ENCODE data around the gene CBX3.
"Not testable (repeated sequence)": the region's sequence is repeated elsewhere in the genome, so short reads cannot be mapped to it uniquely, and the experiment has no call there.

Gene CBX3

GRCh38 chr7:26208040-26208439 is 6.5 kb downstream of the CBX3 start:
- DNase-seq = no peak

DNA sequence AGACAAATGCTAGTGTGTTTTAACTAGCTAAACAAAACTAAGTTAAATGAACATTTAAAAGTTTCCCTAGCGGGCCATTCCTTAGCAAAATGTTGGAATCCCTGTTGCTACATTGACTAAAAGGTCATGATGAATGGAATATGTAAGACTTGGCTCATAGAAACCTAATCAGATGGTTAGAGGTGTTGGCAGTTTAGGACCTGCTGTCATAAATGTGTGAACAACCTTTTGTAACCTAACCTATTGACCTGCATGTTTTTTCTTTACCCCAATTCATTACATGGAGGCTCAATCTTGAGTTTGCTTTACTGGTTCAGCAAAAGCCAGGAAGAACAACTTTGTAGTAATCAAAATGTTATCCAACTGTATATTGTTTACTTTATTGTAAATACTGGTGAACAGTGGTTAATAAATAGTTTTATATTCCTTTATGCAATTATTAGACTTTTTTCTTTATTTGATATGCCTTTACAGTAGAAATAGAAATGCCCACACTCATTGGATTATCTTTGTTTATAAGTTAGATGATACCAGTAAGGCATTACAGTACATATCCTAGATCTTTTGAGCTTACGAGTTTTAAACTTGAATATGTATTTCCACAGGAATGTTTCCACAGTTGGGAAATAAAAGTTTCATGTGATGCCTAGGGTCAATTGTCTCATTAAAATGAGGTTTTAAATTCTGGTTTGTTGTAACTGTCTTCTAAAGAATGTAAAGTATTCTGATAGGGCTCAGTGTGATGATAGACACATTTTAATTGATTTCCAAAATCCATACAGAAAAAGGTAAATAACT is 11.6 kb downstream of the CBX3 start:
- DNase-seq = no peak

GRCh38 chr7:26213807-26214515 is 12.4 kb downstream of the CBX3 start:
- no peak for DNase-seq

- no peak for DNase-seq
These were observed 14.5 kb downstream of the CBX3 start for GRCh38 chr7:26216049-26216448.

DNA sequence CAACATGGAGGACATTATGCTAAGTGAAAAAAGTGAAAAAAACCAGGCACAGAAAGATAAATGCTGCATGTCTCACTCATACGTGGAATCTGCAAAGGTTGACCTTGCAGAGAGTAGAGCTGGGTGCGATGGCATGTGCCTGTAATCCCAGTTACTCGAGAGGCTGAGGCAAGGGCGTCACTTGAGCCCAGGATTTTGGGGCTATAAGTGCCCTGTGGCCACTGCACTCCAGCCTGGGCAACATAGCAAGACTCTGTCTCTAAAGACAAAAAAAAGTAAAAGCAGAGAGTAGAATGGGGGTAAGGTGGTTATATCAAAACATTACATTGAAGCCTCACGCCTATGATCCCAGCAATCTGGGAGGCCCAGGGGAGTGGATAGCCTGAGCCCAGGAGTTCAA is 22.8 kb downstream of the CBX3 start:
- no peak for DNase-seq

DNA sequence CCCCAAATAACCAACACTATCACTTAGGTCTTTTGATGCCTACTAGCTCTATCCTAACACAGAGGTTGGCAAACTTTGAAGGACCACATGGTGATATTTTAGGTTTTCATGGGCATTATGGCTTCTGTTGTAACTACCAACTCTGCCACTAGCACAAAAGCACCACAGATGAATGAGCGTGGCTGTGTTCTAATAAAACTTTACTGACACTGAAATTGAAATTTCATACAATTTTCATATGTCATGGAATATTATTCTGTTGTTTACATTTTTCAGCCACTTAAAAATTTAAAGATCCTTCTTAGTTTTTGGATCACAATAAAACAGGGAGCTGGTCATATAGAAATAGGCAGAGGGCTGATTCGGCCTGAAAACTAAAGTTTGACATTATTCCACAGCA is 26.4 kb downstream of the CBX3 start:
- no peak for DNase-seq

DNA sequence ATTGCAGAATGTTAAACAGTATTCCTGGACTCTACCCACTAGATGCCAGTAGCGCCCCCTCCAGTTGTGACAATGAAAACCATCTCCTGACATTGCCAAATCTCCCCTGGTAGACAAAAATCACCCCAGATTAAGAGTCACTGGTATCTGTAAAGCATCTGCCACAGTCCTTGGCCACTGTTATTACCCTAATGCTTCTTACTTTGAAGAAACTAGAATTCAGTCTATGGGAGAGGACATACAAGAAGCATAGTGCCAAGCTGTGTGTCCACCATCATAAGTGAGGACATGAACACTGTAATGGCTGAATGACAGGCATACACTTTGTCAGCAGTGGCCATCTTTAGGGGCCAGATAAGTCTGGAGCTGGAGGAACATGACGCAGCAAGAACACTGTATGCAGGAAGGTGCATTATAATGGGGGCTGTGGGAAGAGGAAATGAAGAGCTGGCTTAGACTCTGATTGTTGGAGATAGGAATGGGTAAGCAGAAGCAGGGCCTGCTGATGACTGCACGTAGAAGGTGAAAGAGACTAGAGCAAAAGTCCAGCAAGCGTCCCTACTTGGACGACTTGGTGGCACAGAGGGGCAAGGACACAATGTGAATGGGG is 32.5 kb downstream of the CBX3 start:
- no peak for DNase-seq

DNA sequence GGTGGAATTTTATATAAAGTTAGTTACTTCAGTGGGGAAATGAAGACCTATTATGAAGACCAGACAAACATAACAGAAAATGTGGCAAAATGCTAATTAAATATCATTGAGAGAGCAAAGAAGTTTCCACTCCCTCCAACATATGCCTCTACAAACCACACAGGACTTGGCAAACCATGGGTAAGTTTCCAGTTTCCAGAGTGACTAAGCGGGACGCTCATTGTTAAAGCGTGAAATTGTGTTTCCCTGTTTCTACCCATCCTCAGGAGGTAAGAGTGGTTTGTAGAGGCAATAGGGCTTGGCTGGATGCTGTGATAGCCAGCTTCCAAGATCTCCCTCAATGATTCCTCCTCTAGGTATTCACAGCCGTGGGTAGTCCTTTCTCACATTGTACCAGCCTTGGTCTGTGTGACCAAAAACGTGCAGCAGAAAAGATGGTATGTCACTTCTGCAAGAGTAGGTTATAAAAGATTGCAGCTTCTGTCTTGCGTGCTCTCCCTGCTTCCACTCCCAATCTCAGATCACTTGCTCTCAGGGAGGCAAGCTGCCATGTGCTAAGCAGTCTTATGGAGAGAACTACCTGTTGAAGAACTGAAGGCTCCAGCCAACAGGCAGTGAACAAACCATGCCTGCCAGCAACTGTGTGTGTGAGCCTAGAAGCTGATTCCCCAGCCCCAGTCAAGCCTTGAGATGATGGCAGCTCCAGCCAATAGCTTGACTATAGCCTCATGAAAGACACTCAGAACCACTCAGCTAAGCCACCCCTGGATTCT is 35.7 kb downstream of the CBX3 start:
- DNase-seq = no peak

DNA sequence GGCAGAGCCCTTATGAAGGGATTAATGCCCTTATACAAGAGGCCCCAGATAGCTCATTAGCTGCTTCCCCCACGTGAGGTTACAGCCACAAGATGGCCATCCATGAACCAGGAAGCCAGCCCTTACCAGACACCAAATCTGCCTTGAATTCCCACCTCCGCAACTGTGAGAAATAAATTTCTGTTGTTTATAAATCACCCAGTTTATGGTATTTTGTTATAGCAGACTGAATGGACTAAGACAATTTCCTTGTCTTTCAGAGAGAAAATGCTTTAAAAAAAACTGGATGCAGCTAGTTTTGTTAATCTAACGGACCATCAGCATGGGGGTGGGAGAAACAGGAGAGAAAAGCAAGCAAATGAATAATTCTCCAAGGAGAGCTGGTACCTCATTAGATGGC is 36.5 kb downstream of the CBX3 start:
- DNase-seq = no peak

DNA sequence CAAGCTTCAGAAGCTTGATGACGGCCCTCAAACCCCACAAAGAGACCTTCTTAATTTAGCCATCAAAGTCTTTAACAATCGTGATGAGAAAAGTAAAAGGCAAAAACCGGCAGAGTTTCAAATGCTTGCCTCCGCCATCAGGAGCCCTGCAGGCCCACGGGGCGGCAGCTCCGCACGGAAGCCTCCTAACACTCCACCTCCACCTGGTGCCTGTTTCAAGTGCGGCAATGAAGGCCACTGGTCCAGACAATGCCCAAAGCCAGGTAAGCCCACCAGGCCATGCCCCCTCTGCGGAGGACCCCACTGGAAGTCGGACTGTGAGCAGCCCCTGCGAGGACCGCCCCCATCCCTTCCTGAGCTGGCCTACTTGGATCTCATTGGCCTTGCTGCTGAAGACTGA is 43.6 kb downstream of the CBX3 start:
- no peak for DNase-seq

DNA sequence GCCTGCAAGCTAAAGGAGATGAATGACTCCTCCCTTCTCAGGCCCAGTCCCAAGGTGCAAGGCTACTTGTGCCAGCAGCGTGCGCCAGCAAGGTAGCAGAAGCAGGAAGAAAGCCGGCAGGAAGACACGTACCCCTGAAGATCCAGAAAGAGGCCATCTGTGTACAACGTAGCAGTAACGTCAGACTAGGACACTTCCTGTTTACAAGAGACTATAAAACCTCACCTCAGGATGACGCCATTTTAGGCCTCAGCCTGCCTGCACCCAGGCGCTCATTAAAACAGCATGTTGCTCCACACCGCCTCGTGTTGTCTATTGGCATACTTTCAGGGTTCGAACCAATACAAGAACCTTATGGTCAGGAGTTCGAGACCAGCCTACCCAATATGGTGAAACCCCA is 48.7 kb downstream of the CBX3 start:
- DNase-seq = no peak

DNA sequence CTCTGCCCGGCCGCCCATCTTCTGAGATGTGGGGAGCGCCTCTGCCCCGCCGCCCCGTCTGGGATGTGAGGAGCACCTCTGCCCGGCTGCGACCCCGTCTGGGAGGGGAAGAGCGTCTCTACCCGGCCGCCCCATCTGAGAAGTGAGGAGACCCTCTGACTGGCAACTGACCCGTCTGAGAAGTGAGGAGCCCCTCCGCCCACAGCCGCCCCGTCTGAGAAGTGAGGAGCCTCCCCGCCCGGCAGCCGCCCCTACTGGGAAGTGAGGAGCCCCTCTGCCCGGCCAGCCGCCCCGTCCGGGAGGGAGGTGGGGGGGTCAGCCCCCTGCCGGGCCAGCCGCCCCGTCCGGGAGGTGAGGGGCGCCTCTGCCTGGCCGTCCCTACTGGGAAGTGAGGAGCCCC is 60.3 kb downstream of the CBX3 start:
- not testable (repeated sequence) for DNase-seq
